Right forelimb (tissue), 1 donor: ENCODE measurements around the gene DIP2B.

Source experiments
- DNase-seq: peaks from one replicate; pipeline ENCODE4 v3.0.0-alpha.2; 2018

The DIP2B gene

DNA sequence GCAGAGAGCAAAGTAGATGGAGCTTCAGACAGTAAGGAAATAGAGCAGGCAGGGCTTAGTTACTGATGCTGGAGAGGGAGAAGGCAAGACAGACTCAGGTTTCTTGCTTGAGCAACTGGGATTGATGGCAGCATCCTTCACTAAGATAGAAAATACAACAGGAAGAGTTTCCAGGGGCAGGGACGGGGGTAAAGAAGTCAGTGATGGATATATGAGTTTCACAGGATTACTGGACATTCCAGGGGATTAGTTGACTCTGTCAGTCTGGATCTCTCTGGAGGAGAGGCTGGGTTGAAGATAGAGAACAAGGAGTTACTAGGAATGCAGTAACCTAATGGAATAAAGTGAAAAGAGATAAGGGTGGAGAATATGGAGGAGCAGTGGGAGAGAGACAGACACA lies 184.7 kb downstream of the DIP2B start:
- no peak for DNase-seq

- peak; percentile 55 for DNase-seq
These were observed 186.1 kb downstream of the DIP2B start for GRCh38 chr12:50690925-50691324.

GRCh38 chr12:50695961-50696360 lies 191.2 kb downstream of the DIP2B start:
- DNase-seq: no peak

- no peak for DNase-seq
These were observed 192.1 kb downstream of the DIP2B start for GRCh38 chr12:50696931-50697330.

GRCh38 chr12:50699154-50699553 lies 194.4 kb downstream of the DIP2B start:
- DNase-seq: no peak

GRCh38 chr12:50699940-50700339 lies 195.2 kb downstream of the DIP2B start:
- no peak for DNase-seq

- no peak for DNase-seq
These were observed 201.8 kb downstream of the DIP2B start for GRCh38 chr12:50706606-50707005.

DNA sequence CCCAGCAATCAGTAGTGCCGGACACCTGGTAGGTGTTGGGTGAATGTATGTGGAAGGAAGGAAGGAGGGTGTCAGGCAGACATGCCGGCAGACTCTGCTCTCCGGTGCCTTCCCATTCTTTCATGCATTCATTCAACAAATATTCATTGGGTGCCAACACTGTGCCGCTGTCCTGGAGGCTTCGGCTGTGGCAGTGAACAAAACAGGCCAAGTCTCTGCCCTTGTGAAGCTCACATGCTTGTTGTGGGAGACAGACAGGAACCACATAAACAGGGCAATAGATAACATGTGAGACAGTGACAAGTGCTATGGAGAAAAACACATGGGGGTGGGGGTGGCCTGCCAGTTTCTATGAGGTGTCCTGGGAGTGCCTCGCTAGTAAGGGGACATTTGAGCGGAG lies 202.6 kb downstream of the DIP2B start:
- no peak for DNase-seq

GRCh38 chr12:50708631-50709030 lies 203.8 kb downstream of the DIP2B start:
- DNase-seq: no peak

DNA sequence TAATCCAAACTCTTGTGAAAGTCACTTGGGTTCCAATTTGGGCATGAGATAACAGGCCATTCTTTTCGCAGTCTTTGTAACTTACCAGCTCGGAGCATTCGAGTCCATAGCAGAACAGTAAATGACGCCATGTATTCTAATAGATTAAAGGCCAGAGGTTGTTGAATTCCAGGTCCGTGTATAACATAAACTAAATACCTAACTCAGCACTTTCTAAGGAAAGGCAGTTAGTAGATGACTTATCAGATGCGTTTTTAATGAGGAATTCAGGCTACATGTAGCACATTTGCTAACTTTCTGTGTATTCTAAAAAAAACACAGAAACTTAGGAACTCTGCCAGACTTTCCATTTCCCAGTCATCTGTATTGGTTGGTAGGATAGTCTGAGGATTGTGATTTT lies 206.3 kb downstream of the DIP2B start:
- no peak for DNase-seq

DNA sequence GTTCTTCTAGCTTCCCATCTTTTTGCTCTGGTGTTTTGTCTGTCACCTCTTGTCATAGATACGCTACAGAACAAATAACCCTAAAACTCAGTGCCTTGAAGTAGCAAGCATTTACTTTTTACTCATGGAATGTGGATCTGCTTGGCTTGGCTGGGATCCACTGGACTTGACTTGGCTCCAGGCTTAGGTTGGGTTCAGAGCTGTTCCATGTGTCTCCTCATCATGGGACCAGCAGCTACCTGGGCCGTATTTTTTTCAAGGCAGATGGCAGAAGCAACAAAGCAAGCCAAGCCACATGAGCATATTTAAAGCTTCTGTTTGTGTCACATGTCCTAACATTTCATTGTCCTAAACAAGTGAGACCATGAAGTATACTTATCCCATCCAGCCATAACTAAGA lies 210.4 kb downstream of the DIP2B start:
- DNase-seq: no peak

DNA sequence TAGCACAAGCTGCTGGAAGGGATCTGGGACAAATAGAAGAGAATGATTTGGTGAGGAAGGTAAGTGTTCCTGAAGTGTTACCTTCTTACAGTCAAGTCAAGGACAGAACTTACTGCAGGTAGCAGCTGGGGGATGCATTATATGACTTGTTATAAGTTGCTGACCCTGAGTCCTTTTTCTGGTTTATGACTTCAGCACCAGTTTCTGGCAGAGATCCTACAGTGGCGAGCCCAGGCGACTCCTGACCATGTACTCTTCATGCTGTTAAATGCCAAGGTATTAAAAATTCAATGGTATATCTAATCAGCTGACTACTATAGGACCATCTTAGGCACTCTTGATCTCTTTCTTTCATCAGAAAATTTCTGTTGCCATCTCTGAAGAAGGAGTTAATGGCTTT lies 214.0 kb downstream of the DIP2B start:
- DNase-seq: no peak

GRCh38 chr12:50720085-50720484 lies 215.3 kb downstream of the DIP2B start:
- DNase-seq: no peak

DNA sequence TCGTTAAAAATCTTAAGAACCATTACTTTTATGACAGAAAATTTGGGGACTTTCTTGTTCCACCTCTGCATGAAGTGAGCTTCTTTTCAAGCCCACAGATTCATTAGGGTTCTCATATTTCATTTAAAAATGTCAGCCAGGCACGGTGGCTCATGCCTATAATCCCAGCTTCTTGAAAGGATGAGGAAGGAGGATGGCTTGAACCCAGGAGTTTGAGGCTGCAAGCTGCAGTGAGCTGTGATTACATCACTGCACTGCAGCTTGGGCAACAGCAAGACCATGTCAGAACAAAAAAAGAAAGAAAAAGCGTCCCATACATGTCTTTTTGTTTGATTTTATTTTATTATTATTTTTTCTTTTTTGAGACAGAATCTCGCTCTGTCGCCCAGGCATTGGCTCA lies 215.7 kb downstream of the DIP2B start:
- DNase-seq: no peak

DNA sequence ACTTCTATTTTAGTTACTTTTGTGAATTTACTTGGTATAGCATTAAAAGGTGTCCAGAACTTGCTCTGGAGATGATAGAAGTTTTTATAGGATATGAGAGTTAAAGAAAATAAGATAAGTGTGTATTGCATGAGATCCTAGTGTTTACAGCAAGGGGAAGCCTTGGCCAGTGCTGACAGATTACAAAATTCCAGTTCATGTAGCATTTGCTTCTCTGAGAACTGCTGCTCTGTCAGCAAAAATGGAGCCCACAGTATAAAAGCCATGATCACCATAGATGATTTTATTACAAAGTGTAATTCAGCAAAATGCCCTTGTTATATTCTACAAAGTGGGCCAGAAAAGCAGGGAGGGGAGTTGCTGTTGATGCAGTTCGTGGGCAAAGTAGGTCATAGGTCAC lies 219.1 kb downstream of the DIP2B start:
- DNase-seq: no peak

GRCh38 chr12:50725011-50725942 lies 220.5 kb downstream of the DIP2B start:
- no peak for DNase-seq

DNA sequence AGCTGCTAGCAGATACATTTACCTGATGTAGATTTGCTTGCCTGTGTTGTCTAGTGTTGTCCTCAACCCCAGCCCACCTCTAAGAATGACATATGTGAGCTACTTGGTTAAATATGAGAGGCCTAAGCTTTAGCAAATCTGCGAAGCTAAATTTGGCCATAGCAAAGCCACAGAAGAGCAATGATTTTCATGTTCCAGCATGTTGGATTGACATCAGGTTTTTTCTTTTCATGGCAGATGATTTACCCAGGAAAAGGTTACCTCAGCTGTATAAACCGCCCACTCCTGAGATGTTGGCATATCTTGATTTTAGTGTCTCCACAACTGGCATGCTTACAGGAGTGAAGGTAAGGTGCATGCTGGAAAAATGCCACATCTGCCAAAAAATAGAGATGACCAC lies 222.7 kb downstream of the DIP2B start:
- no peak for DNase-seq

DNA sequence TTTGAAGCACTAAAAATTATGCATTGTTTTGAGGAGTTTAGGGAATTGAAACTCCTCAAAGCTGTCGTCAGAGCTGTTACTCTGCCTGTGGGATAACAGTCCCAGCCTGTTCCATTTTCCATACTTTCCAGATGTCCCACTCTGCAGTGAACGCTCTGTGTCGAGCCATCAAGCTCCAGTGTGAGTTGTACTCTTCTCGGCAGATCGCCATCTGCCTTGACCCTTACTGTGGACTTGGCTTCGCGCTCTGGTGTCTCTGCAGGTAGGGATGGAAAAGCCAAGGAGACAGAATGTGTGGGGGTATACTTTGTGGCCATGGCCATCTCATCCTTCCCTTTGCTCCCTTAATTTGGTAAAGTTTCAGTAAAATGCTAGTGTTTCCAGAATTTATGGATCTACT lies 223.6 kb downstream of the DIP2B start:
- DNase-seq: no peak

DNA sequence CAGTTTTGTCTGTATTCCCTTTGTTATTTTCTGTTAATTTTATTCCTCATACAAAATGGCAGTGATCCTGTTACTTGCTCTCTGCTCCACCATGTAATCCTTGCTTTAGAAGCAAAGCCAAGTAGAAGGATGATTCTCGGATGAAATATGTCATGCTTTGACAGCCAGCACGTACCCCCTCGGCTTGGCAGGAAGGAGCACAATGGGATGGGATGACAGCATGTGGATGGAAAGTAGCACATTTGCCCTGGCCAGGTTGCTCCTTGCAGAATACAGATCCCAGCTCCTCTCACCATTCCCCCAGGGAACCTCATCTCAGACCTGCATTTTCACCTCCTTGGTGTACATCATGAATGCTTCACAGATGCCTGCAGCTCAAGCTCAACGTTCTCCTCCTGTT lies 224.1 kb downstream of the DIP2B start:
- DNase-seq: no peak

DNA sequence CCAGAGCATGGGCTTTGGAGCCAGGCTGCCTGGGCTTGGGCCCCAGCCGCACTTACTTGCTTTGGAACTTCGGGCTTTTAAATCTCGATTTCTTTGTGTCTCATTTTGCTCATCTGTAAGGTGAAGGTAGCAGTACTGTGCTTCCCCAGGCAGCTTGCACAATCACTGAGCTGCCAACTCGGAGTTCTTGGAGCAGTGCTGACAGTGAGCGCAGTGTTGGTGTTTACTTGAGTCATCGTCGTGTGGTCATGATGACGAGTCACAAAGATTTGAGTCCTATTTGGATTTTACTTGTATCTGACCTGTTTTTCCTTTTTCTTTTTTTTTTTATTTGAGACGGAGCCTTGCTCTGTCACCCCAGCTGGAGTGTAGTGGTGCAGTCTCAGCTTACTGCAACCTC lies 227.8 kb downstream of the DIP2B start:
- DNase-seq: no peak

DNA sequence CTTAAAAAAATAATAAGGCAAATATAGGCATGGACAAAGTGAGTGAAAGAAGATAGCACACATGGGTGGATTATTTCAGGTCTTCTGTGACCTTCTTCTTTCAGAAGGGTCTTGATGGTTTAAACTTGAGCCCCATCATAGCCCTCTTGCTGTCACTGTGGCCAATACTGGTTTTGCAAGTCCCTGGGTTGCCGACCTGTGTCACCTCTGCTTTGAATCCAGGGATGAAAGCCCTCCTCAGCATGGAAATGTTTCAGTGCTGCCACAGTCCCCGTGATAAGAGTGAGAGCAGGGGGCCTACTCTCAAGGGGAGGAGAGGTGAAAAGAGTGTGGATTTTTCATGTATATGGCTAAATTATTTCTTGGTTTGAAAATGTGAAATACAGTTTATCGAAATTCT lies 228.9 kb downstream of the DIP2B start:
- DNase-seq: no peak

- DNase-seq: peak; percentile 54
These were observed 229.9 kb downstream of the DIP2B start for GRCh38 chr12:50734409-50735263.

DNA sequence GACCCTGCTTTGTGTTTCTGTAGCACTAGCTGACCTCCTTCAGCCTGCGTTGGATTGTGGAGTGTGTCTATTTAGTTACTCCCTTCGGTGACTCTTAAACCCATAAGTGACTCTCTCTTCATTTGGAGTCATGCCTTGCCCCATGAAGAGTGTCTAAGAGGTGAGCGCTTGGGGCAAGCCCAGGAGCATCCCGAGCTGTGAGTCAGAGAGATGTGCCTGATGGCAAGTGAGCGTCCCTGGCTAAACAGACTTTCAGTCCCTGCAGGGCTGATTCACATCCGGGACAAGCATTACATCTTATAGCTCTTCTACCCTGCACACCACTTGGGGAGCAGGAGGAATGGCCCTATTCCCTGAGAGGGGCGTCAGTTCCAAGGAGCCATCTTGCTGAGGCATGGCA lies 234.8 kb downstream of the DIP2B start:
- no peak for DNase-seq

DNA sequence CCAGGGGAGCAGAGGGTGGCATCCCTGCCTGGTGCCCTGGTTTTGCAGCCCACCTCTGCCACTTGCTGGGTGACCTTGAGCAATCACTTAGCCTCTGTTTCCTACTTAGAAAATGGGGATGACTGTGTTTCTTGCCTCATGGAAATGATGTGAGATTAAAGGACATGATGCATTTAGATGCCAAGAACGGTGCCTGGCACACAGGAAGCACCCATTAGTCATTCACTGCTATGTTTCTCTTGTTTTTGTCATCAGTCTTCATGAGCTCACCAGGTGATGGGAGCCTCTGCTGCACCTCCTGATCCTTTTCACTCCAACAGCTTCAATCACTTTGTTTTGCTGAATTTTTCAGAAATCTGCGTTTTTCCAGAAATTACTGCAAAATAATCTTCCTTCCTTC lies 235.5 kb downstream of the DIP2B start:
- no peak for DNase-seq
